MCF 10A (cell line): Measurements from ENCODE around the gene DTX3. TPM values are rescaled to one million over a fixed set of nuclear protein-coding genes. Genes with fewer than 3 reads are reported as not detected.

Experiments used
- BruUV-seq: library from RNA; stranded (reverse); fragments of 400-500 nt; replicated peaks from 2 replicates; lab custom pipeline; 2021; lab: Mats Ljungman, UMichigan
- CTCF ChIA-PET: fragments of 300-600 bp; sonication (Branson Sonifier 250); formaldehyde crosslinking; extraction: SDS; loops from one replicate; lab custom pipeline; 2021; ENCODE audit warnings: antibody characterized with exemption, inconsistent platforms; lab: Yijun Ruan, JAX
- POLR2A ChIA-PET: fragments of 300-600, 350-650 bp; sonication (Branson Sonifier 250); formaldehyde crosslinking; extraction: SDS; loops from one replicate; lab custom pipeline; 2020; ENCODE audit warnings: antibody characterized with exemption, inconsistent platforms; lab: Yijun Ruan, JAX
- DNase-seq: peaks from one replicate; pipeline ENCODE4 v3.0.0-alpha.2; 2018; ENCODE audit not compliant: unreplicated experiment
- H3K27ac Mint-ChIP-seq: one replicate; pipeline ENCODE4 v1.8.0; 2022; ENCODE audit warnings: mild to moderate bottlenecking, low read depth, mixed read lengths; ENCODE audit not compliant: unreplicated experiment
- H3K27me3 Mint-ChIP-seq: one replicate; pipeline ENCODE4 v1.8.0; 2022; ENCODE audit warnings: mixed read lengths; ENCODE audit not compliant: insufficient read depth, unreplicated experiment
- H3K36me3 Mint-ChIP-seq: one replicate; pipeline ENCODE4 v1.8.0; 2022; ENCODE audit warnings: mild to moderate bottlenecking, moderate library complexity, mixed read lengths; ENCODE audit not compliant: insufficient read depth, unreplicated experiment
- H3K4me1 Mint-ChIP-seq: one replicate; pipeline ENCODE4 v1.8.0; 2022; ENCODE audit warnings: mixed read lengths; ENCODE audit not compliant: insufficient read depth, unreplicated experiment
- H3K4me3 Mint-ChIP-seq: one replicate; pipeline ENCODE4 v1.8.0; 2022; ENCODE audit warnings: mild to moderate bottlenecking, moderate library complexity, mixed read lengths; ENCODE audit not compliant: unreplicated experiment
- H3K9me3 Mint-ChIP-seq: one replicate; pipeline ENCODE4 v1.8.0; 2022; ENCODE audit warnings: mixed read lengths; ENCODE audit not compliant: unreplicated experiment
- intact Hi-C: fragments of 100-400 bp; cut with micrococcal nuclease; formaldehyde crosslinking; loops from 2 replicates; pipeline ENCODE4 v1.14.1; 2022
- total RNA-seq: library from RNA; stranded (reverse); gene quantifications from 2 replicates; pipeline ENCODE4 v1.2.3, GENCODE V29; 2022
- TF ChIP-seq, protein P1 (sequence below): fragments of 200-600 bp; IDR thresholded peaks from one replicate; pipeline ENCODE4 v1.8.0; 2022; ENCODE audit warnings: antibody characterized with exemption, mild to moderate bottlenecking; ENCODE audit not compliant: unreplicated experiment

The DTX3 gene
- total RNA-seq, 1 experiment from 2014 or later: 2.0 TPM

DNA sequence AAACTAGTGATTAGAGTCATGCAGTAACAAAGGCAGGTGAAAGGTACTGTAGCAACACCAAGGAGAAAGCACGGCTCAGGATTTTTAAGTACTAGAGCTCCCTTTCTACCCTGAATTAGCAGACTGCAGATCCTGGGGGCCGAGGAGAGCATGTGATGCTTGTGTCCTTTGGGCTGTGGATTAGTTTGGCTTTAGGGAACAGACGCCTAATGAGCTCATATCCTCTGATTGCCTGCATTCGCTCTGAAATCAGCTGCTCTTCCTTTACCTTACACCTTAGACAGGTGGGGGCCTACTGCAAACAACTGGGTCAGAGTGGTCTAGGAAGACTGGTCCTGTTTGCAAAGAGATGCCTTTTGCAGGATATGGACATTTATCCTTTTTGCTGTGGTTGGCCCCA is 11.4 kb upstream of the DTX3 start:
- H3K27me3 Mint-ChIP-seq: no peaks in the 10 kb centered on the region
- H3K27ac Mint-ChIP-seq: no peak overlapping the region
- peaks cover 29% of the 10 kb centered on the region for H3K36me3 Mint-ChIP-seq
- no peaks in the 10 kb centered on the region for H3K9me3 Mint-ChIP-seq
- POLR2A ChIA-PET: interaction anchor here (1.1 to 3.2 kb wide), 8 partner anchors 10 to 100 kb away, joined by 3 to 22 read pairs (median 12); partner anchors contain the start of genes DCTN2, DDIT3, MBD6 and OS9
- TF ChIP-seq, protein P1, sequence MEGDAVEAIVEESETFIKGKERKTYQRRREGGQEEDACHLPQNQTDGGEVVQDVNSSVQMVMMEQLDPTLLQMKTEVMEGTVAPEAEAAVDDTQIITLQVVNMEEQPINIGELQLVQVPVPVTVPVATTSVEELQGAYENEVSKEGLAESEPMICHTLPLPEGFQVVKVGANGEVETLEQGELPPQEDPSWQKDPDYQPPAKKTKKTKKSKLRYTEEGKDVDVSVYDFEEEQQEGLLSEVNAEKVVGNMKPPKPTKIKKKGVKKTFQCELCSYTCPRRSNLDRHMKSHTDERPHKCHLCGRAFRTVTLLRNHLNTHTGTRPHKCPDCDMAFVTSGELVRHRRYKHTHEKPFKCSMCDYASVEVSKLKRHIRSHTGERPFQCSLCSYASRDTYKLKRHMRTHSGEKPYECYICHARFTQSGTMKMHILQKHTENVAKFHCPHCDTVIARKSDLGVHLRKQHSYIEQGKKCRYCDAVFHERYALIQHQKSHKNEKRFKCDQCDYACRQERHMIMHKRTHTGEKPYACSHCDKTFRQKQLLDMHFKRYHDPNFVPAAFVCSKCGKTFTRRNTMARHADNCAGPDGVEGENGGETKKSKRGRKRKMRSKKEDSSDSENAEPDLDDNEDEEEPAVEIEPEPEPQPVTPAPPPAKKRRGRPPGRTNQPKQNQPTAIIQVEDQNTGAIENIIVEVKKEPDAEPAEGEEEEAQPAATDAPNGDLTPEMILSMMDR: no peak
- intact Hi-C loops: no loop called here
- DNase-seq: no peak
- peaks cover 16% of the 10 kb centered on the region for H3K4me1 Mint-ChIP-seq
- CTCF ChIA-PET: interaction anchor here (0.5 to 3.7 kb wide), 8 partner anchors 9 to 132 kb away, joined by 3 to 30 read pairs (median 3); no protein-coding TSS in a partner anchor
- BruUV-seq: no TSS peak
- no peak overlapping the region for H3K4me3 Mint-ChIP-seq

DNA sequence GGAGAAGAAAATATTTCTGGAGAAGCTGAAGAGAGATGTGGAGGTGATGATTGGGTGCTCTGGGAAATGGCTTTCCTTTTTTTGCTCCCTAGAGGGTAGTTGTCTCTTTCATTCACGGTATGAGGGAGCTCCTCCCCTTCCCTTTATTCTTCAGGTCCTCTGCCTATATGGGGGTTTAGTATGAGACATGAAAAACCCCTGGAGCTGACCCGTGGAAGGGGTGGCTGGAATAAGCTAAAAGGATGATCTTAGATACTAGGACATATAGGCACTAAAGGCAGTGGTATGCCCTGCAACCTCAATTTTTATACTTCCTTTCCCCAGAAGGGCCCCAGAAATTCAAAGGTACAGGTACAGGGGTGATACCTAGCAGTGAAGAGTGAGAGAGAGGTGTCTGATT is 4.2 kb upstream of the DTX3 start:
- H3K4me3 Mint-ChIP-seq: no peak overlapping the region
- H3K9me3 Mint-ChIP-seq: no peaks in the 10 kb centered on the region
- H3K27ac Mint-ChIP-seq: no peak overlapping the region
- peaks cover 13% of the 10 kb centered on the region for H3K4me1 Mint-ChIP-seq
- BruUV-seq: no TSS peak
- H3K27me3 Mint-ChIP-seq: no peaks in the 10 kb centered on the region
- TF ChIP-seq, protein P1: no peak
- intact Hi-C loops: no loop called here
- ChIA-PET CTCF (interaction anchor here (1.0 to 1.7 kb wide), 5 partner anchors 20 to 148 kb away, joined by 3 to 6 read pairs (median 5); partner anchors contain the start of genes B4GALNT1 and OS9), POLR2A (interaction anchor here (0.5 to 1.5 kb wide), 3 partner anchors 9 to 87 kb away, joined by 3 to 6 read pairs (median 3); partner anchors contain the start of gene PIP4K2C)
- peaks cover 55% of the 10 kb centered on the region for H3K36me3 Mint-ChIP-seq
- no peak for DNase-seq

DNA sequence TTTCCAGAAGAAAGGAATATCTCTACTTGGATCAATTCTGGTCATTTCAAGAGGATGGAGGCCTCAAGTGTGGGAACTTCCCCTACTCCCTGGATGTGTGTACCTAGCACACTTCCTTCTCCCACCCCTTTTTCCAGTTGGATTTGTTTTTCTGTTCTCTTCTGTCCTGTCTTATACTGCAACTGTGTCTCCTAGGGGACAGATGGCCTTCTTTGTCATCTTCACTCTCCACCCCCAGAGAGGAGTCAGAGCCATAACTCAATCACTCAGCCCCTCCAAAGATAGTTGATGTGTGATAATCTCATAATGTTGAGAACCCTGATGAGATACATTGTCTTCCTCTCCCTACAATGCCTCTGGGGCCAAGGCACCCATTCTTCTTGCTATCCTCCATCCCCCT is 2.1 kb upstream of the DTX3 start:
- Mint-ChIP-seq H3K9me3 (no peaks in the 10 kb centered on the region), H3K36me3 (peaks cover 35% of the 10 kb centered on the region), H3K4me1 (peaks cover 13% of the 10 kb centered on the region), H3K4me3 (no peak overlapping the region), H3K27me3 (no peaks in the 10 kb centered on the region), H3K27ac (no peak overlapping the region)
- TF ChIP-seq, protein P1: no peak
- no peak for DNase-seq
- no TSS peak for BruUV-seq
- CTCF ChIA-PET: interaction anchor here (1.8 kb wide), 1 partner anchor 19 kb away, joined by 9 read pairs; no protein-coding TSS in a partner anchor
- intact Hi-C loops: no loop called here
- POLR2A ChIA-PET: interaction anchor here (0.9 to 1.0 kb wide), 2 partner anchors 10 to 55 kb away, joined by 3 to 4 read pairs; partner anchors contain the start of gene DCTN2

DNA sequence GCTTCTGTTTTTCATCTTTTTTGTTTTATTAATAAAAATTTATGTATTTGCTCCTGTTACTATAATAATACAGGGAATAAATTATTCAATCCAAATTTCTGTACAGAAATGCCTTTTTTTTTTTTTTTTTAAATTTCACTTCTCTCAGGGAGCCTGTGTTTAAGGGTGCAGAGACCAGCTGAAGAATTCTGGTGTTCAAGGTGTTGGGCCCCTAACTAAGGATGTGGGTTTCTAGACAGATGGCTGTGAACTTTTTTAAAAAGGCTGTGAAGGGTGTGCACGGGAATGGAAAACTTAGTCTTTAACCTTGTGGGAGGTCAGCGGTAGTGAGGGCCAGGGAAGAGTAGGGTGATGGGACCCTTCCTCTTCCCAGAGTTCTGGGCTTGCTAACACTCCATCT is 1.3 kb upstream of the DTX3 start:
- Mint-ChIP-seq H3K27ac (no peak overlapping the region), H3K4me3 (no peak overlapping the region)
- POLR2A ChIA-PET: interaction anchor here (0.9 to 1.3 kb wide), 6 partner anchors 11 to 83 kb away, joined by 3 to 6 read pairs (median 4); partner anchors contain the start of genes DCTN2, DDIT3 and PIP4K2C

More for the DNA sequence above, 1.3 kb upstream of the DTX3 start:
- CTCF ChIA-PET: interaction anchor here (0.7 to 1.8 kb wide), 2 partner anchors 16 to 20 kb away, joined by 3 to 9 read pairs; no protein-coding TSS in a partner anchor
- Mint-ChIP-seq H3K9me3 (no peaks in the 10 kb centered on the region), H3K4me1 (peaks cover 13% of the 10 kb centered on the region), H3K27me3 (no peaks in the 10 kb centered on the region), H3K36me3 (peaks cover 30% of the 10 kb centered on the region)
- no TSS peak for BruUV-seq
- no peak for DNase-seq
- TF ChIP-seq, protein P1: no peak
- intact Hi-C loops: no loop called here
